ENCODE results near the gene GNA12. TPM values are rescaled to one million over a fixed set of nuclear protein-coding genes. Genes with fewer than 3 reads are reported as not detected.

Gene GNA12
- total RNA-seq, 2 donors from 2014 or later: 12.2 to 17.5 TPM

DNA sequence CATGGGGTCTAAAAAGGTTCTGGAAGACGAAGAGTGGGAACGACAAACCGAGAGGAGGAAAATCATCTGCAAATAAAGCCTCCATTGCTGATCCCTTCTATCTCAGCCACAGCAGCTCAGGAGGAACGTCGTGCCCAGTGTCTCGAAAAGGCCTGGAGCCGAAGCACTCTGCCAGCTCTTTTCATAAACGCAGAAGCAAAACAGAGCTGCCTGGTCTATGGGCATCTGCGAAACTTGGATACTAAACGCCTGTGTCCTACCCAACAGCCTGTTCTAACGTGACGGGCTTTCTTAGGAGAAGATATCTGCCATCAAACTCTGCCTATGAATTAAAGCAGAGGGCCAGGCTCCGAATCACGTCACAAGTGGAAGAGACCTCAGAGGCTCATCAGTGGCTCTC is 68.7 kb downstream of the GNA12 start:
- no peaks in the 10 kb centered on the region for H3K9me3 ChIP-seq
- H3K4me1 ChIP-seq: no peaks in the 10 kb centered on the region
- no peak overlapping the region for H3K4me3 ChIP-seq
- H3K27ac ChIP-seq: no peak overlapping the region
- WGBS, 2 donors: 90 to 91% methylated on average over 12 to 14 of the region's 14 CpGs
- no peaks in the 10 kb centered on the region for H3K36me3 ChIP-seq (replicated peaks in 1 of 2; ENCODE audit: insufficient read depth in 1 of 2, low read depth in 2 of 2)
- intact Hi-C loops (cut with DNase I): no loop called here
- no peaks in the 10 kb centered on the region for H3K27me3 ChIP-seq
- DNase-seq: no peak
- TF ChIP-seq, protein P1, sequence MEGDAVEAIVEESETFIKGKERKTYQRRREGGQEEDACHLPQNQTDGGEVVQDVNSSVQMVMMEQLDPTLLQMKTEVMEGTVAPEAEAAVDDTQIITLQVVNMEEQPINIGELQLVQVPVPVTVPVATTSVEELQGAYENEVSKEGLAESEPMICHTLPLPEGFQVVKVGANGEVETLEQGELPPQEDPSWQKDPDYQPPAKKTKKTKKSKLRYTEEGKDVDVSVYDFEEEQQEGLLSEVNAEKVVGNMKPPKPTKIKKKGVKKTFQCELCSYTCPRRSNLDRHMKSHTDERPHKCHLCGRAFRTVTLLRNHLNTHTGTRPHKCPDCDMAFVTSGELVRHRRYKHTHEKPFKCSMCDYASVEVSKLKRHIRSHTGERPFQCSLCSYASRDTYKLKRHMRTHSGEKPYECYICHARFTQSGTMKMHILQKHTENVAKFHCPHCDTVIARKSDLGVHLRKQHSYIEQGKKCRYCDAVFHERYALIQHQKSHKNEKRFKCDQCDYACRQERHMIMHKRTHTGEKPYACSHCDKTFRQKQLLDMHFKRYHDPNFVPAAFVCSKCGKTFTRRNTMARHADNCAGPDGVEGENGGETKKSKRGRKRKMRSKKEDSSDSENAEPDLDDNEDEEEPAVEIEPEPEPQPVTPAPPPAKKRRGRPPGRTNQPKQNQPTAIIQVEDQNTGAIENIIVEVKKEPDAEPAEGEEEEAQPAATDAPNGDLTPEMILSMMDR (IDR thresholded peaks at IDR 0.05): no peak
- TF ChIP-seq POLR2A (IDR thresholded peaks at IDR 0.05): no peak
- ATAC-seq: no peak

DNA sequence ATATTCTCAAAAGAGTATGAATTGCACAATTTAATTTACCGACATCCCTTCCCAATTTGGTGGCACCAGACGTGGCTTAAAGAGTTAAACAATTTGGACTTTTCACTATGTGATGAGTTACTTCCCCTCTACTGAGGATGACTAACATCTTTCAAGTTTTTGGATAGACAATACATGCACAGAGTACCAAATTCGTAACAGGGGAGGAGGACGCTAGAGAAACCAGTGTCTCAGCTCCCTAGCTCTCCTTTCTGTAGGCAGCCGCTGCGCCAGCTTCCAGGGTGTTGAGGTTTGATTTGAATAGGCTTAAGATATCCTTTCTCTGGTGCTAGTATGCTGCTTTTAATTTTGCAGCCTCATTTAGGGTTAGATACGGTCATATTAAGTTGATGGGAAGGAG is 69.2 kb downstream of the GNA12 start:
- H3K4me1 ChIP-seq: no peaks in the 10 kb centered on the region
- no peak for DNase-seq
- H3K27ac ChIP-seq: no peak overlapping the region
- H3K27me3 ChIP-seq: no peaks in the 10 kb centered on the region
- TF ChIP-seq POLR2A (IDR thresholded peaks at IDR 0.05): no peak
- TF ChIP-seq, protein P1 (IDR thresholded peaks at IDR 0.05): no peak
- no peaks in the 10 kb centered on the region for H3K9me3 ChIP-seq
- intact Hi-C loops (cut with DNase I): no loop called here
- no peaks in the 10 kb centered on the region for H3K36me3 ChIP-seq (replicated peaks in 1 of 2; ENCODE audit: insufficient read depth in 1 of 2, low read depth in 2 of 2)
- no peak overlapping the region for H3K4me3 ChIP-seq
- no peak for ATAC-seq
- 89 to 94% methylated on average over 7 of the region's 7 CpGs for WGBS, 2 donors

DNA sequence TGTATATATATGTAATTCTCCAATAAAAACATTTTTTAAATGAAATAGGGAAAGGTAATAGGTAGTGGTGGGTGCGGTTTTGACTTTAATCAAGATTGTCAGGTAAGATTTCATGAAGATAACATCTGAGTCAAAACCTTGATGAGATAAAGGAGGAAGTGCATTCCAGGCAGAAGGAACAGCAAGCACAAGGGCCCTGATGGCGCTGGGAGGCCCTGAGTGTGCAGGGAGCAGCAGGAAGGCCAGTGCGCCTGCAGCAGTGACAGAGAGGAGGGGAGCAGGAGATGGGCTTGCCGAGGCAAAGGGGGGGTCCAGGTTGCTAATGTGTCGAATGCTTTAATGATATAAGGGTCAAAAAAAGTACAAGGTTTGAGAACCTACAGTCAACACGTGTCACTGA is 69.8 kb downstream of the GNA12 start:
- no peak overlapping the region for H3K27ac ChIP-seq
- H3K36me3 ChIP-seq (replicated peaks in 1 of 2; ENCODE audit: insufficient read depth in 1 of 2, low read depth in 2 of 2): no peaks in the 10 kb centered on the region
- no peaks in the 10 kb centered on the region for H3K9me3 ChIP-seq
- no peaks in the 10 kb centered on the region for H3K4me1 ChIP-seq
- TF ChIP-seq POLR2A (IDR thresholded peaks at IDR 0.05): no peak
- TF ChIP-seq, protein P1 (IDR thresholded peaks at IDR 0.05): no peak
- H3K27me3 ChIP-seq: no peaks in the 10 kb centered on the region
- intact Hi-C loops (cut with DNase I): no loop called here
- 82 to 85% methylated on average over 6 of the region's 6 CpGs for WGBS, 2 donors
- H3K4me3 ChIP-seq: no peak overlapping the region
- DNase-seq (no peak), ATAC-seq (no peak)

DNA sequence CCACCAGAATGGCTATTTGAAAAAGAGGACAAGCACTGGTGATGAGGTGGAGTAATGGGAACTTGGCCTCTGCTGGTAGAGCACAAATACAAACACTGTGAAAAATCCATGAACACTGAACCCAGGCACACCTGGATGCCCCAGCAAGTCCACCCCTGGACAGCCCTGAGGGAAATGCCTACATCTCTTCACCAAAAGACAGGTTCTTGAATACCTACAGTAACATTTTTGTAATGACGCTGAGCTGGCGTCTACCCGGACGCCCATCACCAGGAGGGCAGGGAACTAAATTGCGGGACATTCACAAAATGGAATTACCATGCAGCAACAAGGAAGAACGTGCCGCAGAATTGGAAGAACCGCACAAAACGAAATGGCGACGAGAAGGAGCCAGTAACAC is 70.5 kb downstream of the GNA12 start:
- Histone ChIP-seq H3K27me3 (no peaks in the 10 kb centered on the region), H3K36me3 (replicated peaks in 1 of 2; ENCODE audit: insufficient read depth in 1 of 2, low read depth in 2 of 2) (no peaks in the 10 kb centered on the region), H3K4me3 (no peak overlapping the region), H3K9me3 (no peaks in the 10 kb centered on the region), H3K27ac (no peak overlapping the region), H3K4me1 (no peaks in the 10 kb centered on the region)
- 95% methylated on average over 11 of the region's 11 CpGs for WGBS, 2 donors
- no peak for DNase-seq
- TF ChIP-seq, protein P1 (IDR thresholded peaks at IDR 0.05): no peak
- no peak for TF ChIP-seq POLR2A (IDR thresholded peaks at IDR 0.05)
- intact Hi-C loops (cut with DNase I): no loop called here
- ATAC-seq: no peak

DNA sequence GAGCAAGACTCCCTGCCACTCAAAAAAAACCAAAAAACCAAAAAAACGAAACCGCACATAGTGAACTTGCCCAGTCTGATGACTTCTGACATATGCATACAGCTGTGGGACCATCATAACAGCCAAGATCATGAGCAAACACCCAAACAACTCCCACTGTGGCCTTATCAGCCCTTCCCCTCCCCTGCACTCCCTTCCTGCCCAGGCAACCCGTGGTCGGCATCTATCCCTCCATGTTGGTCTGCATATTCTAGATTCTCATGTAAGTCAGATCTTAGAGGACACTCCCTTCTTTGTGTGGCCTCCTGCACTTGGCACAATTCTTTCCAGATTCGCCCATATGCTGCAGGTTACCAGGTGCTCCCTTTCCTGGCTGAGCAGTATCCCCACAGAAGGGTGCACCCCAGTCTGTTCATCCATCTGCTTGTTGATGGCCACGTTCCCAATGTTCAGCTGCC is 72.8 kb downstream of the GNA12 start:
- H3K36me3 ChIP-seq (replicated peaks in 1 of 2; ENCODE audit: insufficient read depth in 1 of 2, low read depth in 2 of 2): no peaks in the 10 kb centered on the region
- DNase-seq (no peak), ATAC-seq (no peak)
- no peak overlapping the region for H3K27ac ChIP-seq
- H3K27me3 ChIP-seq: no peaks in the 10 kb centered on the region
- no peak overlapping the region for H3K4me3 ChIP-seq
- intact Hi-C loops (cut with DNase I): no loop called here
- WGBS, 2 donors: 83 to 85% methylated on average over 6 of the region's 6 CpGs
- H3K9me3 ChIP-seq: no peaks in the 10 kb centered on the region
- no peak for TF ChIP-seq POLR2A (IDR thresholded peaks at IDR 0.05)
- TF ChIP-seq, protein P1 (IDR thresholded peaks at IDR 0.05): no peak
- H3K4me1 ChIP-seq: no peaks in the 10 kb centered on the region
